ENCODE data around the gene CHD6.

The CHD6 gene

GRCh38 chr20:41499961-41500725, 118.0 kb downstream of the CHD6 start:
- DNase-seq = no peak

GRCh38 chr20:41499064-41499463, 119.1 kb downstream of the CHD6 start:
- DNase-seq = no peak

- no peak for DNase-seq
Measured at GRCh38 chr20:41497186-41497895, 120.8 kb downstream of the CHD6 start.

- DNase-seq = no peak
Measured at GRCh38 chr20:41494451-41494850, 123.7 kb downstream of the CHD6 start.

- DNase-seq = no peak
Measured at GRCh38 chr20:41483553-41483930, 134.6 kb downstream of the CHD6 start.

- no peak for DNase-seq
Measured at GRCh38 chr20:41482647-41483552, 135.3 kb downstream of the CHD6 start.

- no peak for DNase-seq
Measured at GRCh38 chr20:41480054-41480770, 138.0 kb downstream of the CHD6 start.

GRCh38 chr20:41479113-41479512, 139.1 kb downstream of the CHD6 start:
- no peak for DNase-seq

- DNase-seq = no peak
Measured at GRCh38 chr20:41478026-41478425, 140.2 kb downstream of the CHD6 start.

GRCh38 chr20:41476446-41476845, 141.7 kb downstream of the CHD6 start:
- no peak for DNase-seq

- DNase-seq = no peak
Measured at GRCh38 chr20:41476013-41476441, 142.2 kb downstream of the CHD6 start.

GRCh38 chr20:41475503-41475902, 142.7 kb downstream of the CHD6 start:
- DNase-seq = no peak

GRCh38 chr20:41470362-41471095, 147.6 kb downstream of the CHD6 start:
- DNase-seq = no peak

- no peak for DNase-seq
Measured at GRCh38 chr20:41469868-41470267, 148.3 kb downstream of the CHD6 start.

GRCh38 chr20:41468994-41469600, 149.1 kb downstream of the CHD6 start:
- DNase-seq = no peak

GRCh38 chr20:41467690-41468089, 150.5 kb downstream of the CHD6 start:
- no peak for DNase-seq

- DNase-seq = no peak
Measured at GRCh38 chr20:41467220-41467619, 151.0 kb downstream of the CHD6 start.

- DNase-seq = no peak
Measured at GRCh38 chr20:41463567-41463966, 154.6 kb downstream of the CHD6 start.

- DNase-seq = no peak
Measured at GRCh38 chr20:41462372-41463161, 155.6 kb downstream of the CHD6 start.

GRCh38 chr20:41458761-41459160, 159.4 kb downstream of the CHD6 start:
- DNase-seq = no peak

Measured in CD4-positive, alpha-beta T cell treated with Interleukin-4 for 1 hour (primary cell).